BE2C (cell line): ENCODE results near the gene IGF2.

Experiments used
- DNase-seq: peaks from one replicate; pipeline ENCODE4 v3.0.0-alpha.2; 2020
- H3K27me3 ChIP-seq: fragments of 250-450 bp; sonication (Bioruptor Pico); 2 replicates; pipeline ENCODE4 v1.5.1; 2020; ENCODE audit warnings: mild to moderate bottlenecking
- H3K36me3 ChIP-seq: fragments of 250-450 bp; sonication (Bioruptor Pico); 2 replicates; pipeline ENCODE4 v1.5.1; 2020; ENCODE audit warnings: mild to moderate bottlenecking
- H3K4me1 ChIP-seq: fragments of 250-450 bp; sonication (Bioruptor Pico); 2 replicates; pipeline ENCODE4 v1.5.1; 2020
- H3K4me3 ChIP-seq: 2 replicates; pipeline ENCODE4 v1.5.1; 2011; ENCODE audit warnings: low read depth, low read length
- H3K9me3 ChIP-seq: fragments of 250-450 bp; sonication (Bioruptor Pico); 2 replicates; pipeline ENCODE4 v1.5.1; 2020
- TF ChIP-seq, protein P1 (sequence below): IDR thresholded peaks from 2 replicates; pipeline ENCODE4 v1.5.1; 2012; ENCODE audit warnings: mild to moderate bottlenecking, low read depth, low read length

The IGF2 gene

DNA sequence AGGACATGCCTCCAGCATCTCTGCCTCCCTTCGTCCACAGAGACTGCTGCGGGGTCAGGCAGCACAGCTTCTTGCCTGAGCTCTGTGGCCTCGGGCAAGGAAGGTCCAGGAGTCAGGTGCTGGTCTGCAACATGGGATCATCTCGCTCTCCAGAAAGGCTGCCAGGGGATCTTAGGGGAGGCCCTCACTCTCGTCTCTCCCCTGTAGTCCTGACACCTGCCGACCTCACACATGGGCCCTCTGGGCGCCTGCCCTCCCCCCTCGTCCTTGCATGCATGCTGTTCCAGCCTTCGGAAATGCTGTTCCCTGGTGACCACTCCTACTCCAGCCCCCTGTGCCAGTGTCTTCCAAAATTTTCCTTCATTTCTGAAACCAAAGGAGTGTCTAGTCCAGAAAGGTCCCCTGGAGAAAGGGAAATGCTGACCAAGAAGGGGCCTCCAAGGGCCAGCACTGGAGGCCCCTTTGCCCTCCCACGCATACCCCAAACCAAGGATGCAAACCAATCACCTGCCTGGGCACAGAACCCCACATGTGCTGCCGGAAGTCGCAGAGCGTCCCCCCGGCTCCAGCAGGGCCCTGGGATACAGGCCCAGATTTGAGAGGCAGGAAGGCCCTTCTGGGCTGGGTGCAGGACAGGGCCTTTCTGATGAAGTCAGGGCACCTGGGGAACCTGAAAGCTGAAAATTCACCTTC is 41.0 kb downstream of the IGF2 start:
- Histone ChIP-seq H3K4me3 (no peak overlapping the region), H3K36me3 (no peaks in the 10 kb centered on the region), H3K9me3 (0 out of 2 replicates have a peak, but pooled peaks cover 2% of the 10 kb centered on the region), H3K27me3 (no peaks in the 10 kb centered on the region), H3K4me1 (0 out of 2 replicates have a peak, but pooled peaks cover 2% of the 10 kb centered on the region)
- no peak for DNase-seq
- TF ChIP-seq, protein P1, sequence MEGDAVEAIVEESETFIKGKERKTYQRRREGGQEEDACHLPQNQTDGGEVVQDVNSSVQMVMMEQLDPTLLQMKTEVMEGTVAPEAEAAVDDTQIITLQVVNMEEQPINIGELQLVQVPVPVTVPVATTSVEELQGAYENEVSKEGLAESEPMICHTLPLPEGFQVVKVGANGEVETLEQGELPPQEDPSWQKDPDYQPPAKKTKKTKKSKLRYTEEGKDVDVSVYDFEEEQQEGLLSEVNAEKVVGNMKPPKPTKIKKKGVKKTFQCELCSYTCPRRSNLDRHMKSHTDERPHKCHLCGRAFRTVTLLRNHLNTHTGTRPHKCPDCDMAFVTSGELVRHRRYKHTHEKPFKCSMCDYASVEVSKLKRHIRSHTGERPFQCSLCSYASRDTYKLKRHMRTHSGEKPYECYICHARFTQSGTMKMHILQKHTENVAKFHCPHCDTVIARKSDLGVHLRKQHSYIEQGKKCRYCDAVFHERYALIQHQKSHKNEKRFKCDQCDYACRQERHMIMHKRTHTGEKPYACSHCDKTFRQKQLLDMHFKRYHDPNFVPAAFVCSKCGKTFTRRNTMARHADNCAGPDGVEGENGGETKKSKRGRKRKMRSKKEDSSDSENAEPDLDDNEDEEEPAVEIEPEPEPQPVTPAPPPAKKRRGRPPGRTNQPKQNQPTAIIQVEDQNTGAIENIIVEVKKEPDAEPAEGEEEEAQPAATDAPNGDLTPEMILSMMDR: no peak

DNA sequence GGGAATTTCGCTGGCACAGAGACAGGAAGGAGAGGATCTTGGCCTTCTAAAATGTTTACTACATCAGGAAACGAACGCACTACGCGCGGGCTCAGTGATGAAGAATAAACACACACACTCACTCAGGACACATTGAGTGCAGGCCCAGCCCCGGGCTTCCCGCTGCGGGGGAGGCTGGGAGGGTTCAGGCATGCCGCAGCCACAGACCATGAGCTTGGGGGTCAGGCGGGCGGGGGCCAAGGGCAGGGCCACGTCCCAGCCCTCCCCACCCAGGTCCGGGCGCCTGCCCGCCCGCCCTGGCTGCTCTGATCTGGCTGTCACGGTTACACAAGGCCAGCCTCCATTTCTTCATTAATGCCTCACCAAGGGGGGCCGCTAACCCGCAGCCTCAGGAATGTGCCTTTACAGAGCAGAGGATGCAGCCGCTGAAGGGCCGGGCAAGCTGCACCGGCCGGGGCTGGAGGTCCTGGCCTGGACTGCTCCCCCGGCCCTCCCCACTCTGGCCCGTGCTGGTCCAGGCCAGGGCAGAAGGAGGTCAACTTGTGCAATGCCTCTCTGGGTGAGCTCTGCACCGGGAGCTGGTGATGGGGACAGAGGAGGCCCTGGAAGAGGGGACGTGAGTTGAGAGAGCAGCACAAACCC is 41.7 kb downstream of the IGF2 start:
- Histone ChIP-seq H3K36me3 (no peaks in the 10 kb centered on the region), H3K27me3 (no peaks in the 10 kb centered on the region), H3K4me3 (no peak overlapping the region), H3K4me1 (peaks cover 7% of the 10 kb centered on the region), H3K9me3 (0 out of 2 replicates have a peak, but pooled peaks cover 2% of the 10 kb centered on the region)
- no peak for DNase-seq
- TF ChIP-seq, protein P1: no peak

DNA sequence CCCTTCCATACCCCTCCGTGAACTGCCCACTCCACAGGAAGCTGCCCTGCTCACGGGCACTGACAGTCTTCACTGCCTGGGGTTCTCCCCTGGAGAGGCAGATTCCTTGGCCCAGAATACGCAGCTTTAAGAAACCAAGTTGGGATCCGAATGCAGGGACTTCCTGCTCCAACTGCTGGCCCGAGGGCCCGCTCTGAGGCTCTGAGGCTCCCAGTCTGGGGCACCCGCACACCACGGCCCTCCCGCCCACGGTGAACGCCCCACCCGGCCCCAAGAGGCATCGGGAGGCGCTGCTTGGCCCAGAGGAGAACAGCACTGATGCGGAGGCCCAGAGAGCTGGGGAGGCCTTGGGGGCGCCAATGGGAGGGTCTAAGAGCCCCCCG is 42.3 kb downstream of the IGF2 start:
- Histone ChIP-seq H3K4me1 (peaks cover 8% of the 10 kb centered on the region), H3K27me3 (no peaks in the 10 kb centered on the region), H3K9me3 (0 out of 2 replicates have a peak, but pooled peaks cover 2% of the 10 kb centered on the region), H3K36me3 (no peaks in the 10 kb centered on the region), H3K4me3 (no peak overlapping the region)
- TF ChIP-seq, protein P1: no peak
- no peak for DNase-seq

DNA sequence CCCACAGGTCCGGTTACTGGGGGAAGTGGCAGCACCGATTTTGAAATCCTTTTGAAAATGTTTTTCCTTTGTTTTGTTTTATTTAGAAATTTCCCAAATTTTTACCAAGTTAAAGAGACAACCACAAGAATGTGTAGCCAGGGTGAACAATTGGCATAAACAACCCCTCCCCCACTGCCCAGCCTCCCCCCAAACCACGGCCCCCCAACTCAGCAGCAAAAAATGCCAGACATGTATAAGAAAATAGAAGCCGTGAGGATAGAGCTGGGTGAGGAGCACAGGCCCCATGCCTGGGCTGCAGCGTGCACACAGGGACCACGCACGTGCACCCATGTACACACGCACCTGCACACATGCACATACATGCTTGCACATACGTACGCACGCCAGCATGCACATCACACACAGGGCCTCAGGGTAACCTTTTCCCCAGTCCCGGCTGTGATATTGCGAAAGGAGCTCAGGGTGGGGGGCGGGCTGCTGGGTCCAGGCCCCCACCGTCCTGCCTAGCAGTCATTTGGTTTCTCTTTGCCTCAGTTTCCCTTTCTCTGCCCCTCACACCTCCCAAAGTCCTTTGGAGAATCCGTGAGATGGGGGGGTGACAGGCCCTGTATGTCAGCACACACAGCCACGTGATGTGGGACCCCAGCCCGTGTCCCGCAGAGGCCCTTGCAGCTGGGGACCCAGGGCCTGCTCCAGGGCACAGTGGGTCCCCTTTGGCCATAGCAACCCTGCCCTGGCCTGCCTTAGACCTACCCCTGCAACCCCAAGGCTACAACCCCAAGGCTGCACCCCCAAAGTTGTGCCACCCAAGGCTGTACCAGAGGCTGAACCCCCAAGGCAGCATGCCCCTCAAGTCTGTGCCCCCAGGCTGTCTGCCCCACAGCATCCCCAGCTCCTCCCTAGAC is 42.9 kb downstream of the IGF2 start:
- TF ChIP-seq, protein P1: no peak
- Histone ChIP-seq H3K4me1 (peaks cover 8% of the 10 kb centered on the region), H3K4me3 (no peak overlapping the region), H3K27me3 (no peaks in the 10 kb centered on the region), H3K36me3 (no peaks in the 10 kb centered on the region), H3K9me3 (0 out of 2 replicates have a peak, but pooled peaks cover 2% of the 10 kb centered on the region)
- DNase-seq: no peak

DNA sequence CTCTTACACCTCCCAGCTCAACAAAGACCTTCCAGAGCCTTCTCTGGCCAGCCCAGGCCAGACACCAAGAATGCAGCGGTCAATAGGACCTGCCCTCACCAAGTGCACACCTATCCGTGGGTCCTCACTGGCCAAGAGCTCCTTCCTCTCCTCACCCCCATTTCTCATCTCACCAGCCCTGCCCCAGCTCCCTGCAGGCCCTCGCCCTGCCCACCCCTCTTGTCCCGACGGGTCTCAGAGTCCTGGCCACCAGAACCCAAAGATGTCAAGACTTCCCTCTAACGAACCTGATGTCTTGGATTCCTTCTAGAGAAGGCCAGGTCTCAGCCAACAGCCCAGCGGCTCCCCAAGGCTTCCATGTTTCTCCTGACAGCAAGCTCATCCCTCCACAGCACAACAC is 43.6 kb downstream of the IGF2 start:
- Histone ChIP-seq H3K36me3 (no peaks in the 10 kb centered on the region), H3K4me1 (peaks cover 8% of the 10 kb centered on the region), H3K9me3 (0 out of 2 replicates have a peak, but pooled peaks cover 2% of the 10 kb centered on the region), H3K4me3 (no peak overlapping the region), H3K27me3 (no peaks in the 10 kb centered on the region)
- TF ChIP-seq, protein P1: no peak
- DNase-seq: no peak
